ENCODE results near the gene REPS2. TPM values are rescaled to one million over a fixed set of nuclear protein-coding genes. Genes with fewer than 3 reads are reported as not detected.
"Not testable (repeated sequence)": the region's sequence is repeated elsewhere in the genome, so short reads cannot be mapped to it uniquely, and the experiment has no call there.

Gene REPS2
- total and polyA plus RNA-seq, 7 experiments from 2014 or later: 0.21 to 6.2 (median 1.9) TPM; not detected in 2

DNA sequence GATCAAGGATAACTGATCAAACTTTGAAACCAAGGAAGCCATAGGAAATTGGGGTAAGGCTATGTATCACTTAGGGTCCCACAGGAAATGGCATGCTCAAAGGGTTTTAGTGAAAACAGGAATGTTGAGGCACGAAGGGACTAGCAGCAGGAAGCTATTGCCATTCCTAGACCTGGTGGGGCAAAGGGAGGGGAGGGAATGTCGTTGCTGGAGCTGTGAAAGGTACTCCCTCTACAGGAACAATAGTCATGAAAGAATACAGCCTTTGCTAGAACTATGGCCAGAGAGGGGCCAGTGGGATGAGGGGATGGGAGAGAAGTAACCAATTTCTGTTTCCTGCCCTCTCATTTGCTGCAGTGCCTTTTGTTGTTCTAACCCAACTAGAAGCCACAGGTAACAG, 11.9 kb downstream of the REPS2 start:
- no peaks in the 10 kb centered on the region for H3K36me3 Mint-ChIP-seq

DNA sequence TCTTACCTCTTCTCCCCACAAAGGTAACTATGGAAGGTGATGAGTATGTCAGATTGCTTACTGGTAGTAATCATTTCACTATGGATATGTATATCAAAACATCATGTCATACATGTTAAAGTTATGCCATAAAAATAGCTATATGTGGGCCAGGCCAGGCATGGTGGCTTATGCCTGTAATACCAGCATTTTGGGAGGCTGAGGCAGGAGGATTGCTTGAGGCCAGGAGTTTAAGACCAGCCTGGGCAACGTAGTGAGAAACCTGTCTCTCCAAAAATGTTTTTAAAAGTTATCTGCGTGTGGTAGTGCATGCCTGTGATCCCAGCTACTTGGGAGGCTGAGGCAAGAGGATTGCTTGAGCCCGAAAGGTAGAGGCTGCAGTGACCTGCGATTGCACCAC, 16.2 kb downstream of the REPS2 start:
- H3K36me3 ChIP-seq (ENCODE audit: control insufficient read depth in 2 of 3, insufficient read depth in 3 of 3, low read length in 3 of 3); POLR2A ChIA-PET: not testable (repeated sequence)

More for the DNA sequence above, 11.9 kb downstream of the REPS2 start:
- Mint-ChIP-seq H3K4me3 (no peak overlapping the region), H3K9me3 (peaks cover 0 to 2% (median 0%) of the 10 kb centered on the region in 11 donors), H3K27me3 (peaks cover 0 to 9% (median 3%) of the 10 kb centered on the region in 5 donors), H3K27ac (no peak overlapping the region), H3K4me1 (peaks cover 0 to 14% (median 6%) of the 10 kb centered on the region in 7 donors)
- no peak overlapping the region for H3K27ac ChIP-seq (ENCODE audit: low read depth, low read length)
- POLR2A ChIA-PET: no interaction called here
- H3K4me1 ChIP-seq (ENCODE audit: control insufficient read depth in 2 of 2, insufficient read depth in 2 of 2, low read length in 2 of 2): no peaks in the 10 kb centered on the region
- intact Hi-C loops (cut with micrococcal nuclease): no loop called here
- no peaks in the 10 kb centered on the region for H3K36me3 ChIP-seq (ENCODE audit: control insufficient read depth in 2 of 3, insufficient read depth in 3 of 3, low read length in 3 of 3)
- H3K9me3 ChIP-seq (ENCODE audit: control insufficient read depth in 2 of 3, low read length in 3 of 3): no peaks in the 10 kb centered on the region
- DNase-seq (no peak), ATAC-seq (no peak)
- CTCF ChIA-PET: no interaction called here
- H3K4me3 ChIP-seq (ENCODE audit: low read length): no peak overlapping the region
- H3K27me3 ChIP-seq (ENCODE audit: control insufficient read depth in 2 of 2, insufficient read depth in 2 of 2, low read length in 2 of 2): no peaks in the 10 kb centered on the region

DNA sequence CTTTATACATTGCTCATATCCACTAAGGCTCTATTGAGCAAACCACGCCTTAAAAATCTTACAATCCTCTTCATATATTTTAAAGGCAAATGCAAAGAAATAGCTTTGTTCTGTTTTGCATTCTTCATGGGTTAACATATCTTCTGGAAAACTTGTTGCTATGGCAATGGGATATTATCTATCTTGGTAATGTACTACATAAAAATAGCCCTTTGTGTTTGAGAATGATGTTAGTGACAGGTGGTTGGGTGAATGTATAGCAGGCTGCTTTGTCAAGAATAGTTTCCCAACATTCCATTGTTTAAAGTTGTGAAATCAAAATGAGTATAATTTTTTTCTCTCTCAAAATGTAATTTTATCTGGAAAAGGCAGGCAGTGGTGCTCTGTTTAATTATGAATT, 16.8 kb downstream of the REPS2 start:
- ATAC-seq: no peak
- ChIA-PET POLR2A (no interaction called here), CTCF (no interaction called here)

More for the DNA sequence above, 16.2 kb downstream of the REPS2 start:
- DNase-seq; H3K36me3 Mint-ChIP-seq; H3K4me3 ChIP-seq (ENCODE audit: low read length); H3K9me3 ChIP-seq (ENCODE audit: control insufficient read depth in 2 of 3, low read length in 3 of 3); H3K27me3 ChIP-seq (ENCODE audit: control insufficient read depth in 2 of 2, insufficient read depth in 2 of 2, low read length in 2 of 2); H3K27me3 Mint-ChIP-seq; ATAC-seq; H3K4me1 ChIP-seq (ENCODE audit: control insufficient read depth in 2 of 2, insufficient read depth in 2 of 2, low read length in 2 of 2); intact Hi-C loops (cut with micrococcal nuclease); CTCF ChIA-PET; H3K4me1 Mint-ChIP-seq; H3K27ac ChIP-seq (ENCODE audit: low read depth, low read length); H3K4me3 Mint-ChIP-seq; H3K27ac Mint-ChIP-seq: not testable (repeated sequence)
- H3K9me3 Mint-ChIP-seq: peaks cover 0 to 11% (median 0%) of the 10 kb centered on the region in 11 donors

DNA sequence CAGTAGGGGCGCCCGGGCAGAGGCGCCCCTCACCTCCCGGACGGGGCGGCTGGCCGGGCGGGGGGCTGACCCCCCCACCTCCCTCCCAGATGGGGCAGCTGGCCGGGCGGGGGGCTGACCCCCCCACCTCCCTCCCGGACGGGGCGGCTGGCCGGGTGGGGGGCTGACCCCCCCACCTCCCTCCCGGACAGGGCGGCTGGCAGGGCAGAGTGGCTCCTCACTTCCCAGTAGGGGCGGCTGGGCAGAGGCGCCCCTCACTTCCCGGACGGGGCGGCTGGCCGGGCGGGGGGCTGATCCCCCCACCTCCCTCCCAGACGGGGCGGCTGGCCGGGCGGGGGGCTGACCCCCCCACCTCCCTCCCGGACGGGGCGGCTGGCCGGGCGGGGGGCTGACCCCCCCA, 18.5 kb downstream of the REPS2 start:
- peaks cover 0 to 13% (median 0%) of the 10 kb centered on the region in 11 donors for H3K9me3 Mint-ChIP-seq
- intact Hi-C loops (cut with micrococcal nuclease); DNase-seq; H3K9me3 ChIP-seq (ENCODE audit: control insufficient read depth in 2 of 3, low read length in 3 of 3); CTCF ChIA-PET; H3K4me1 Mint-ChIP-seq; H3K4me1 ChIP-seq (ENCODE audit: control insufficient read depth in 2 of 2, insufficient read depth in 2 of 2, low read length in 2 of 2); H3K36me3 Mint-ChIP-seq; H3K27me3 Mint-ChIP-seq; H3K27ac Mint-ChIP-seq; ATAC-seq; H3K4me3 ChIP-seq (ENCODE audit: low read length); H3K4me3 Mint-ChIP-seq; H3K27ac ChIP-seq (ENCODE audit: low read depth, low read length); H3K27me3 ChIP-seq (ENCODE audit: control insufficient read depth in 2 of 2, insufficient read depth in 2 of 2, low read length in 2 of 2); H3K36me3 ChIP-seq (ENCODE audit: control insufficient read depth in 2 of 3, insufficient read depth in 3 of 3, low read length in 3 of 3); POLR2A ChIA-PET: not testable (repeated sequence)

More for the DNA sequence above, 16.8 kb downstream of the REPS2 start:
- Histone ChIP-seq H3K36me3 (ENCODE audit: control insufficient read depth in 2 of 3, insufficient read depth in 3 of 3, low read length in 3 of 3) (no peaks in the 10 kb centered on the region), H3K4me3 (ENCODE audit: low read length) (no peak overlapping the region), H3K4me1 (ENCODE audit: control insufficient read depth in 2 of 2, insufficient read depth in 2 of 2, low read length in 2 of 2) (no peaks in the 10 kb centered on the region), H3K9me3 (ENCODE audit: control insufficient read depth in 2 of 3, low read length in 3 of 3) (no peaks in the 10 kb centered on the region), H3K27ac (ENCODE audit: low read depth, low read length) (no peak overlapping the region), H3K27me3 (ENCODE audit: control insufficient read depth in 2 of 2, insufficient read depth in 2 of 2, low read length in 2 of 2) (no peaks in the 10 kb centered on the region)
- H3K4me1 Mint-ChIP-seq: no peaks in the 10 kb centered on the region
- H3K4me3 Mint-ChIP-seq: no peak overlapping the region
- H3K36me3 Mint-ChIP-seq: no peaks in the 10 kb centered on the region
- peaks cover 0 to 13% (median 0%) of the 10 kb centered on the region in 11 donors for H3K9me3 Mint-ChIP-seq
- H3K27ac Mint-ChIP-seq: no peak overlapping the region
- DNase-seq: no peak
- peaks cover 0 to 2% (median 0%) of the 10 kb centered on the region in 5 donors for H3K27me3 Mint-ChIP-seq
- intact Hi-C loops (cut with micrococcal nuclease): no loop called here

DNA sequence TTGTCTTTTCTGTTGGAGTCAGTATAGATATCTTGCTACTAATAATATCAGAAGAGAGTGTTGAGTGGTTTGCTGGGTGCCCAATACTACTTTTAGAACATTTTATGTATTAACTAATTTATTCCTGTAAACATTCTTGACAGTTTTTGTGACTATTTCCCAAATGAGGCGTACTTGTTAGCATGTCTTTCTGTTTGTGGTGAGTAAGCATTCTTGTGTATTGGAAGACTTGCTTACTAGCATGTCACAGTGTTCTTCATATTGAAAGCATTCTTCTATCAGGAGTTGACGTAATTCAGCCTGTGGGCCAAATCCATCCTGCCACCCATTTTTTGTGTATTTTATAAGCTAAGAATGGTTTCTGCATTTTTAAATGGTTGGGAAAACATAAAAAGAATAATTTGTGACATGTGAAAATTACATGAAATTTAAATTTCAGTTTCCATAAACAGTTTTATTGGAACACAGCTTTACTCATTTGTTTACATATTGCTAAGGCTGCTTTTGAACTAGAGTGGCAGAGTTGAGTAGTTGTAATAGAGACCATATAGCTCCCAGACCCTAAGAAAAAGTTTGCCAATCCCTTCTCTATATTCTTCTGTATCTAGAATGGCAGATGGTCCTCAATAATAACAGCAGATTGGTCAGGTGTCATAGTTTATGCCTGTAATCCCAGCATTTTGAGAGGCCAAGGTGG, 20.4 kb downstream of the REPS2 start:
- H3K4me1 ChIP-seq (ENCODE audit: control insufficient read depth in 2 of 2, insufficient read depth in 2 of 2, low read length in 2 of 2): no peaks in the 10 kb centered on the region
- DNase-seq (no peak), ATAC-seq (no peak)
- ChIA-PET CTCF (no interaction called here), POLR2A (no interaction called here)
- Mint-ChIP-seq H3K9me3 (peaks cover 0 to 13% (median 0%) of the 10 kb centered on the region in 11 donors), H3K27me3 (peaks cover 0 to 5% (median 2%) of the 10 kb centered on the region in 5 donors), H3K27ac (no peak overlapping the region), H3K4me1 (peaks cover 0 to 2% (median 0%) of the 10 kb centered on the region in 7 donors), H3K36me3 (peaks cover 0 to 4% (median 0%) of the 10 kb centered on the region in 5 donors), H3K4me3 (no peak overlapping the region)
- H3K4me3 ChIP-seq (ENCODE audit: low read length): no peak overlapping the region
- no peaks in the 10 kb centered on the region for H3K27me3 ChIP-seq (ENCODE audit: control insufficient read depth in 2 of 2, insufficient read depth in 2 of 2, low read length in 2 of 2)
- intact Hi-C loops (cut with micrococcal nuclease): no loop called here
- H3K27ac ChIP-seq (ENCODE audit: low read depth, low read length): no peak overlapping the region
- H3K36me3 ChIP-seq (ENCODE audit: control insufficient read depth in 2 of 3, insufficient read depth in 3 of 3, low read length in 3 of 3): no peaks in the 10 kb centered on the region
- H3K9me3 ChIP-seq (ENCODE audit: control insufficient read depth in 2 of 3, low read length in 3 of 3): no peaks in the 10 kb centered on the region

DNA sequence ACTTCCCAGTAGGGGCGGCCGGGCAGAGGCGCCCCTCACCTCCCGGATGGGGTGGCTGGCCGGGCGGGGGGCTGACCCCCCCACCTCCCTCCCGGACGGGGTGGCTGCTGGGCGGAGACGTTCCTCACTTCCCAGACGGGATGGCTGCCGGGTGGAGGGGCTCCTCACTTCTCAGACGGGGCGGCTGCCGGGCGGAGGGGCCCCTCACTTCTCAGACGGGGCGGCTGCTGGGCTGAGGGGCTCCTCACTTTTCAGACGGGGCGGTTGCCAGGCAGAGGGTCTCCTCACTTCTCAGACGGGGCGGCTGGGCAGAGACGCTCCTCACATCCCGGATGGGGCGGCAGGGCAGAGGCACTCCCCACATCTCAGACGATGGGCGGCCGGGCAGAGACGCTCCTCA, 22.3 kb downstream of the REPS2 start:
- ATAC-seq; CTCF ChIA-PET; intact Hi-C loops (cut with micrococcal nuclease); H3K27ac Mint-ChIP-seq; H3K27ac ChIP-seq (ENCODE audit: low read depth, low read length); H3K36me3 Mint-ChIP-seq; H3K9me3 ChIP-seq (ENCODE audit: control insufficient read depth in 2 of 3, low read length in 3 of 3); POLR2A ChIA-PET; DNase-seq; H3K4me1 Mint-ChIP-seq; H3K27me3 Mint-ChIP-seq; H3K27me3 ChIP-seq (ENCODE audit: control insufficient read depth in 2 of 2, insufficient read depth in 2 of 2, low read length in 2 of 2); H3K4me3 ChIP-seq (ENCODE audit: low read length); H3K36me3 ChIP-seq (ENCODE audit: control insufficient read depth in 2 of 3, insufficient read depth in 3 of 3, low read length in 3 of 3); H3K4me1 ChIP-seq (ENCODE audit: control insufficient read depth in 2 of 2, insufficient read depth in 2 of 2, low read length in 2 of 2); H3K4me3 Mint-ChIP-seq: not testable (repeated sequence)
- H3K9me3 Mint-ChIP-seq: peaks cover 0 to 13% (median 0%) of the 10 kb centered on the region in 11 donors

DNA sequence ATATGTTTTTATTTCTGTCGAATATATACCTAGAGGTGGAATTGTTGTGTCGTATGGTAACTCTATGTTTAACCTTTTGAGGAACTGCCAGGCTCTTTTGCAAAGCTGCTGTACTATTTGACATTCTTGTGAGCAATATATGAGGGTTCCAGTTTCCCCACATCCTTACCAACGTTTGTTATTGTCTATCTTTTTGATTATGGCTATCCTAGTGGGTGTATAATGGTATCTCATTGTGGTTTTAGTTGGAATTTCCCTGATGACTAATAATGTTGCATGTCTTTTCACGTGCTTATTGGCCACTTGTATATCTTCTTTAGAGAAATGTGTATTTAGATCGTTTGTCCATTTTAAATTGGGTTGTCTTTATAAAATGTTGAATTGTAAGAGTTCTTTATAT, 24.5 kb downstream of the REPS2 start:
- H3K4me3 Mint-ChIP-seq: no peak overlapping the region
- peaks cover 0 to 4% (median 0%) of the 10 kb centered on the region in 5 donors for H3K36me3 Mint-ChIP-seq
- ChIA-PET POLR2A (no interaction called here), CTCF (no interaction called here)
- H3K4me1 Mint-ChIP-seq: peaks cover 0 to 2% (median 0%) of the 10 kb centered on the region in 7 donors
- no peaks in the 10 kb centered on the region for H3K27me3 ChIP-seq (ENCODE audit: control insufficient read depth in 2 of 2, insufficient read depth in 2 of 2, low read length in 2 of 2)
- intact Hi-C loops (cut with micrococcal nuclease): no loop called here
- DNase-seq: no peak
- no peak overlapping the region for H3K27ac ChIP-seq (ENCODE audit: low read depth, low read length)
- peaks cover 0 to 9% (median 5%) of the 10 kb centered on the region in 5 donors for H3K27me3 Mint-ChIP-seq
- no peak overlapping the region for H3K4me3 ChIP-seq (ENCODE audit: low read length)
- H3K36me3 ChIP-seq (ENCODE audit: control insufficient read depth in 2 of 3, insufficient read depth in 3 of 3, low read length in 3 of 3): no peaks in the 10 kb centered on the region
- H3K9me3 Mint-ChIP-seq: peaks cover 0 to 10% (median 0%) of the 10 kb centered on the region in 11 donors
- H3K9me3 ChIP-seq (ENCODE audit: control insufficient read depth in 2 of 3, low read length in 3 of 3): no peaks in the 10 kb centered on the region
- no peaks in the 10 kb centered on the region for H3K4me1 ChIP-seq (ENCODE audit: control insufficient read depth in 2 of 2, insufficient read depth in 2 of 2, low read length in 2 of 2)
- H3K27ac Mint-ChIP-seq: no peak overlapping the region
- no peak for ATAC-seq
